HepG2 (cell line): ENCODE measurements around the gene DLL4. TPM values are rescaled to one million over a fixed set of nuclear protein-coding genes. Genes with fewer than 3 reads are reported as not detected.

ENCODE experiments used
- ARHGAP35 ChIP-seq: sonication (generic); formaldehyde crosslinking; IDR thresholded peaks from 2 replicates; pipeline ENCODE4 v1.9.0; 2022; ENCODE audit warnings: mild to moderate bottlenecking, inconsistent platforms, moderate library complexity, missing genetic modification reagents, borderline replicate concordance
- CBX2 ChIP-seq, 2 experiments: fragments of 200-600 bp in 1 of 2; sonication (generic); formaldehyde crosslinking in 1 of 2; IDR thresholded peaks; 2 replicates each; pipeline versions ENCODE4 v1.7.0 to v1.8.1; 2018 to 2022; ENCODE audit warnings: low read depth in 2 of 2, low read length in 1 of 2, mild to moderate bottlenecking in 1 of 2, missing genetic modification reagents in 1 of 2
- DNMT1 ChIP-seq: sonication (generic); formaldehyde crosslinking; IDR thresholded peaks from 2 replicates; pipeline ENCODE4 v1.5.1; 2020; ENCODE audit warnings: mild to moderate bottlenecking, missing genetic modification reagents
- KLF13 ChIP-seq: sonication (generic); formaldehyde crosslinking; IDR thresholded peaks from 2 replicates; pipeline ENCODE4 v1.4.0; 2020; ENCODE audit warnings: mild to moderate bottlenecking, missing genetic modification reagents
- NCOA2 ChIP-seq: sonication (generic); formaldehyde crosslinking; IDR thresholded peaks from 2 replicates; pipeline ENCODE4 v1.8.0; 2022; ENCODE audit warnings: inconsistent platforms
- NFE2 ChIP-seq: sonication (generic); formaldehyde crosslinking; IDR thresholded peaks from 2 replicates; pipeline ENCODE4 v1.4.0; 2020; ENCODE audit warnings: missing genetic modification reagents
- NFIB ChIP-seq: sonication (generic); formaldehyde crosslinking; IDR thresholded peaks from 2 replicates; pipeline ENCODE4 v1.9.0; 2021; ENCODE audit warnings: missing genetic modification reagents, mild to moderate bottlenecking, borderline replicate concordance
- TARDBP ChIP-seq: sonication (generic); formaldehyde crosslinking; IDR thresholded peaks from 2 replicates; pipeline ENCODE4 v1.8.0; 2022; ENCODE audit warnings: mild to moderate bottlenecking, missing genetic modification reagents
- TCF12 ChIP-seq, 2 experiments: fragments of 450-650 bp in 1 of 2; sonication (generic) in 1 of 2; formaldehyde crosslinking in 1 of 2; IDR thresholded peaks; 2 replicates each; pipeline versions ENCODE4 v1.6.1 to v1.8.0; 2017 to 2022; ENCODE audit warnings: antibody characterized with exemption in 1 of 2, mild to moderate bottlenecking in 1 of 2, missing genetic modification reagents in 1 of 2, moderate library complexity in 1 of 2
- TGIF2 ChIP-seq: IDR thresholded peaks from 2 replicates; pipeline ENCODE4 v1.6.1; 2016; ENCODE audit warnings: control low read depth, missing compliant biosample characterization
- ZBTB1 ChIP-seq: sonication (generic); formaldehyde crosslinking; IDR thresholded peaks from 2 replicates; pipeline ENCODE4 v1.4.0; 2020; ENCODE audit warnings: missing genetic modification reagents, borderline replicate concordance
- ZC3H13 ChIP-seq: sonication (generic); formaldehyde crosslinking; IDR thresholded peaks from 2 replicates; pipeline ENCODE4 v1.8.1; 2023; ENCODE audit warnings: mild to moderate bottlenecking, missing genetic modification reagents, moderate library complexity
- ZNF34 ChIP-seq: sonication (generic); formaldehyde crosslinking; IDR thresholded peaks from 2 replicates; pipeline ENCODE4 v1.4.0; 2020; ENCODE audit warnings: mild to moderate bottlenecking, missing genetic modification reagents, borderline replicate concordance
- polyA plus RNA-seq, 8 experiments: library from polyadenylated mRNA; depleted of rRNA in 3 of 8; stranded (reverse) in 7 of 8; unstranded in 1 of 8; fragments of >200 nt; fragmentation: Illumina TruSeq in 4 of 8; extraction: Trizol in 4 of 8; gene quantifications; 2 replicates each; pipeline versions ENCODE4 v1.2.1 to v1.2.3, GENCODE V29; 2011 to 2016; ENCODE audit warnings: low read depth in 4 of 8, missing spikeins in 1 of 8, mixed read lengths in 1 of 8; ENCODE audit not compliant: insufficient read depth in 1 of 8
- total RNA-seq, 5 experiments: library from RNA; depleted of rRNA; stranded (reverse); fragments of >200 nt; fragmentation: Illumina TruSeq; extraction: Trizol; gene quantifications; 2 replicates each; pipeline ENCODE4 v1.2.3, GENCODE V29; 2016; ENCODE audit warnings: low read depth in 1 of 5
- TF ChIP-seq, protein P1 (sequence below): sonication (generic); formaldehyde crosslinking; IDR thresholded peaks from 2 replicates; pipeline ENCODE4 v1.5.1; 2020; ENCODE audit warnings: mild to moderate bottlenecking, missing genetic modification reagents, moderate library complexity
- TF ChIP-seq, protein P2 (sequence below): sonication (generic); formaldehyde crosslinking; IDR thresholded peaks from 2 replicates; pipeline ENCODE4 v1.9.0; 2021; ENCODE audit warnings: mild to moderate bottlenecking, missing genetic modification reagents
- TF ChIP-seq, protein P3 (sequence below): sonication (generic); formaldehyde crosslinking; conservative IDR thresholded peaks from 2 replicates; pipeline ENCODE4 v1.5.0; 2020; ENCODE audit warnings: missing genetic modification reagents
- TF ChIP-seq, protein P4 (sequence below): IDR thresholded peaks from 2 replicates; pipeline ENCODE4 v1.6.1; 2018; ENCODE audit warnings: missing genetic modification reagents

The DLL4 gene
- total and polyA plus RNA-seq, 2 of the 13 experiments (the other 11 are each of a cell fraction or from before 2014, with no cell fraction given), result 0.20 to 0.25 TPM

DNA sequence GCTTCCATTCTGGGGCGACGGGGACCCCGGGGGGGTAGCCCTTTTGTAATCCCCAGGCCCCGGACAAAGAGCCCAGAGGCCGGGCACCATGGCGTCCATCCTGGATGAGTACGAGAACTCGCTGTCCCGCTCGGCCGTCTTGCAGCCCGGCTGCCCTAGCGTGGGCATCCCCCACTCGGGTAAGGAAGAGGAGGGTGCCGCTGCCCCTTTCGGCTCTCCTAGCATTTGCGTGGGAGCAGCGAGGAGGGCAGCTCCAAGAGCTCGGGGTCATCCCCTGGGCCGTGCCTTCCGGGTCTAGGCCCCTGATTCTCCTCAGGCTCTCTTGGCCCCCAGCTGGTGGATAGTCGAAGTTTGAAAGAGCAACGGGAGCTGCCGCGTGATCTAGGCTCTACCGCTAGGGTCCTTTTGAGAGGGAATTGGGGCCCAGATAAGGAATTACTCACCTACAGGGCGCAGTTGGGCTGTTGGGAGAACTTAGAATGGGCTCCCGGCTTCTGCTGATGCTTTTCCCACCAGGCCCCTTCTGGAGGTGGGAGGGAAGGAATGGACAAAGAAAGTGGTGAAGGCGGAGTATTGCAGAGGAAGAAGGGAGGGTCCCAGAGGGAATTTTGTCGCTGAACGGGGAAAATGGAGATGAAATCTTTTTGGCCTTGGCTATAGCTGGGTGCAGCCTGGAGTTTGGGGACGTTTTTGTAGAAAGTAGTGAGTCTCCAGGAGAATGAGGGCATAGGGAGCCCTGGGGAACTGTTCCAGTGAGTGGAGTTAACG lies 34.3 kb upstream of the DLL4 start (continued):
- TF ChIP-seq, protein P1, sequence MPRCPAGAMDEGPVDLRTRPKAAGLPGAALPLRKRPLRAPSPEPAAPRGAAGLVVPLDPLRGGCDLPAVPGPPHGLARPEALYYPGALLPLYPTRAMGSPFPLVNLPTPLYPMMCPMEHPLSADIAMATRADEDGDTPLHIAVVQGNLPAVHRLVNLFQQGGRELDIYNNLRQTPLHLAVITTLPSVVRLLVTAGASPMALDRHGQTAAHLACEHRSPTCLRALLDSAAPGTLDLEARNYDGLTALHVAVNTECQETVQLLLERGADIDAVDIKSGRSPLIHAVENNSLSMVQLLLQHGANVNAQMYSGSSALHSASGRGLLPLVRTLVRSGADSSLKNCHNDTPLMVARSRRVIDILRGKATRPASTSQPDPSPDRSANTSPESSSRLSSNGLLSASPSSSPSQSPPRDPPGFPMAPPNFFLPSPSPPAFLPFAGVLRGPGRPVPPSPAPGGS (CRISPR knock-in tag), result no peak
- TF ChIP-seq CBX2 (IDR thresholded peaks at IDR 0.05; ENCODE audit: low read depth, low read length) (no peak), CBX2 (CRISPR knock-in tag; IDR thresholded peaks at IDR 0.05; ENCODE audit: low read depth) (no peak), NCOA2 (CRISPR knock-in tag) (no peak), ZC3H13 (no peak), DNMT1 (no peak), TGIF2 (no peak), TARDBP (CRISPR knock-in tag) (no peak), NFE2 (CRISPR knock-in tag) (no peak), ZNF34 (no peak), ARHGAP35 (CRISPR knock-in tag) (no peak), TCF12 (IDR thresholded peaks at IDR 0.05) (no peak), TCF12 (CRISPR knock-in tag; IDR thresholded peaks at IDR 0.05) (no peak), ZBTB1 (no peak), NFIB (CRISPR knock-in tag) (no peak), KLF13 (CRISPR knock-in tag) (no peak)
- TF ChIP-seq, protein P2, sequence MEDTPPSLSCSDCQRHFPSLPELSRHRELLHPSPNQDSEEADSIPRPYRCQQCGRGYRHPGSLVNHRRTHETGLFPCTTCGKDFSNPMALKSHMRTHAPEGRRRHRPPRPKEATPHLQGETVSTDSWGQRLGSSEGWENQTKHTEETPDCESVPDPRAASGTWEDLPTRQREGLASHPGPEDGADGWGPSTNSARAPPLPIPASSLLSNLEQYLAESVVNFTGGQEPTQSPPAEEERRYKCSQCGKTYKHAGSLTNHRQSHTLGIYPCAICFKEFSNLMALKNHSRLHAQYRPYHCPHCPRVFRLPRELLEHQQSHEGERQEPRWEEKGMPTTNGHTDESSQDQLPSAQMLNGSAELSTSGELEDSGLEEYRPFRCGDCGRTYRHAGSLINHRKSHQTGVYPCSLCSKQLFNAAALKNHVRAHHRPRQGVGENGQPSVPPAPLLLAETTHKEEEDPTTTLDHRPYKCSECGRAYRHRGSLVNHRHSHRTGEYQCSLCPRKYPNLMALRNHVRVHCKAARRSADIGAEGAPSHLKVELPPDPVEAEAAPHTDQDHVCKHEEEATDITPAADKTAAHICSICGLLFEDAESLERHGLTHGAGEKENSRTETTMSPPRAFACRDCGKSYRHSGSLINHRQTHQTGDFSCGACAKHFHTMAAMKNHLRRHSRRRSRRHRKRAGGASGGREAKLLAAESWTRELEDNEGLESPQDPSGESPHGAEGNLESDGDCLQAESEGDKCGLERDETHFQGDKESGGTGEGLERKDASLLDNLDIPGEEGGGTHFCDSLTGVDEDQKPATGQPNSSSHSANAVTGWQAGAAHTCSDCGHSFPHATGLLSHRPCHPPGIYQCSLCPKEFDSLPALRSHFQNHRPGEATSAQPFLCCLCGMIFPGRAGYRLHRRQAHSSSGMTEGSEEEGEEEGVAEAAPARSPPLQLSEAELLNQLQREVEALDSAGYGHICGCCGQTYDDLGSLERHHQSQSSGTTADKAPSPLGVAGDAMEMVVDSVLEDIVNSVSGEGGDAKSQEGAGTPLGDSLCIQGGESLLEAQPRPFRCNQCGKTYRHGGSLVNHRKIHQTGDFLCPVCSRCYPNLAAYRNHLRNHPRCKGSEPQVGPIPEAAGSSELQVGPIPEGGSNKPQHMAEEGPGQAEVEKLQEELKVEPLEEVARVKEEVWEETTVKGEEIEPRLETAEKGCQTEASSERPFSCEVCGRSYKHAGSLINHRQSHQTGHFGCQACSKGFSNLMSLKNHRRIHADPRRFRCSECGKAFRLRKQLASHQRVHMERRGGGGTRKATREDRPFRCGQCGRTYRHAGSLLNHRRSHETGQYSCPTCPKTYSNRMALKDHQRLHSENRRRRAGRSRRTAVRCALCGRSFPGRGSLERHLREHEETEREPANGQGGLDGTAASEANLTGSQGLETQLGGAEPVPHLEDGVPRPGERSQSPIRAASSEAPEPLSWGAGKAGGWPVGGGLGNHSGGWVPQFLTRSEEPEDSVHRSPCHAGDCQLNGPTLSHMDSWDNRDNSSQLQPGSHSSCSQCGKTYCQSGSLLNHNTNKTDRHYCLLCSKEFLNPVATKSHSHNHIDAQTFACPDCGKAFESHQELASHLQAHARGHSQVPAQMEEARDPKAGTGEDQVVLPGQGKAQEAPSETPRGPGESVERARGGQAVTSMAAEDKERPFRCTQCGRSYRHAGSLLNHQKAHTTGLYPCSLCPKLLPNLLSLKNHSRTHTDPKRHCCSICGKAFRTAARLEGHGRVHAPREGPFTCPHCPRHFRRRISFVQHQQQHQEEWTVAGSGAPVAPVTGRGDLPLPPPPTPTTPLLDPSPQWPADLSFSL, result no peak
- TF ChIP-seq, protein P3, sequence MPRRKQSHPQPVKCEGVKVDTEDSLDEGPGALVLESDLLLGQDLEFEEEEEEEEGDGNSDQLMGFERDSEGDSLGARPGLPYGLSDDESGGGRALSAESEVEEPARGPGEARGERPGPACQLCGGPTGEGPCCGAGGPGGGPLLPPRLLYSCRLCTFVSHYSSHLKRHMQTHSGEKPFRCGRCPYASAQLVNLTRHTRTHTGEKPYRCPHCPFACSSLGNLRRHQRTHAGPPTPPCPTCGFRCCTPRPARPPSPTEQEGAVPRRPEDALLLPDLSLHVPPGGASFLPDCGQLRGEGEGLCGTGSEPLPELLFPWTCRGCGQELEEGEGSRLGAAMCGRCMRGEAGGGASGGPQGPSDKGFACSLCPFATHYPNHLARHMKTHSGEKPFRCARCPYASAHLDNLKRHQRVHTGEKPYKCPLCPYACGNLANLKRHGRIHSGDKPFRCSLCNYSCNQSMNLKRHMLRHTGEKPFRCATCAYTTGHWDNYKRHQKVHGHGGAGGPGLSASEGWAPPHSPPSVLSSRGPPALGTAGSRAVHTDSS (CRISPR knock-in tag), result no peak
- TF ChIP-seq, protein P4, sequence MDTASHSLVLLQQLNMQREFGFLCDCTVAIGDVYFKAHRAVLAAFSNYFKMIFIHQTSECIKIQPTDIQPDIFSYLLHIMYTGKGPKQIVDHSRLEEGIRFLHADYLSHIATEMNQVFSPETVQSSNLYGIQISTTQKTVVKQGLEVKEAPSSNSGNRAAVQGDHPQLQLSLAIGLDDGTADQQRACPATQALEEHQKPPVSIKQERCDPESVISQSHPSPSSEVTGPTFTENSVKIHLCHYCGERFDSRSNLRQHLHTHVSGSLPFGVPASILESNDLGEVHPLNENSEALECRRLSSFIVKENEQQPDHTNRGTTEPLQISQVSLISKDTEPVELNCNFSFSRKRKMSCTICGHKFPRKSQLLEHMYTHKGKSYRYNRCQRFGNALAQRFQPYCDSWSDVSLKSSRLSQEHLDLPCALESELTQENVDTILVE (CRISPR knock-in tag), result no peak
